Renal cortical epithelial cell (primary cell): Measurements from ENCODE around the gene SAMD8. TPM values are rescaled to one million over a fixed set of nuclear protein-coding genes. Genes with fewer than 3 reads are reported as not detected.
"Not testable (repeated sequence)": the region's sequence is repeated elsewhere in the genome, so short reads cannot be mapped to it uniquely, and the experiment has no call there.

Experiments
- DNase-seq: peaks from one replicate; pipeline ENCODE4 v3.0.0-alpha.2; 2011; ENCODE audit warnings: low read depth
- total RNA-seq: library from RNA; depleted of rRNA; stranded (reverse); fragments of >200 nt; gene quantifications from 2 replicates; pipeline ENCODE4 v1.2.3, GENCODE V29; 2014

Gene SAMD8
- total RNA-seq, 1 donor from 2014 or later: 36.4 TPM

- DNase-seq: peak; percentile 68
These were observed 83.7 kb downstream of the SAMD8 start for GRCh38 chr10:75195035-75195763.

GRCh38 chr10:75197066-75197465, 85.6 kb downstream of the SAMD8 start:
- DNase-seq: no peak

- no peak for DNase-seq
These were observed 86.5 kb downstream of the SAMD8 start for GRCh38 chr10:75197906-75198305.

DNA sequence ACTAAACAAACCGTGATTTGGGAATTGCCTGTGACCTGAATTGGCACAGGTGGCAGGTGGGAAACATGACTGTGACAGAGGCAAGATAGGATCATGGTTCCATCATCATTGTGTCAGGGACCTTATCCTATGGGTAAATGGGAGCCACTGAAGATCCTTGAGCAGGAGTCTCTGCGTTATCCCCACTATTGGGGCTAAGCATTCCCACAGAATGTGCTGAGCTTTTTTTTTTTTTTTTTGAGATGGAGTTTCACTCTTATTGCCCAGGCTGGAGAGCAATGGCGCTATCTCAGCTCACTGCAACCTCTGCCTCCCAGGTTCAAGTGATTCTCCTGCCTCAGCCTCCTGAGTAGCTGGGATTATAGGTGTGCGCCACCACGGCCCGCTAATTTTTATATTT, 88.5 kb downstream of the SAMD8 start:
- DNase-seq: not testable (repeated sequence)

DNA sequence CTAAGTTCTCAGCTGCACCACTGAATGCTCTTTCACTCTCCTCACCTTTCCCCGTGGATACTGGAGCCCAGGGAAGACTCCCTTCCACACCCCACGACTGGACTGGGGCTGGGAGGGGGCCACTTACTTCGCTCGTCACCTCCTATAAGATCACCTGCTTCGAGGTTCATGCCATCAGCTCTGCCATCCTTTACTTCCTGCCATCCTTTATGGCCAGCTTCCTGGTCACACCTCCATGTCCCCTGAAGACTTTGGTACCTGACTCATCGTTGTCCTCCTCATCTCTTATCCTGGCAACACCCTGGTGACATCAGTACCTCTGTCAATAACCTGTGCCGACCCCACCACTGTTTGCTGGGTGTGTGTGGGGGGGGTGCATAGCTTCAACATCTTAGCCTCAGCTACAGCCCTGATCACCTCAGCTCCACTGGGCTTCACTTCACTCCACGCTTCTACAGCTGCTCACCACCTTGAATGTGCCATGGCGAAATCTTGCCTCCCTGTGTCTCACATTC, 90.4 kb downstream of the SAMD8 start:
- DNase-seq: no peak

GRCh38 chr10:75202321-75203045, 91.0 kb downstream of the SAMD8 start:
- DNase-seq: no peak

- DNase-seq: not testable (repeated sequence)
These were observed 91.7 kb downstream of the SAMD8 start for GRCh38 chr10:75203046-75203620.

- no peak for DNase-seq
These were observed 92.3 kb downstream of the SAMD8 start for GRCh38 chr10:75203724-75204123.

DNA sequence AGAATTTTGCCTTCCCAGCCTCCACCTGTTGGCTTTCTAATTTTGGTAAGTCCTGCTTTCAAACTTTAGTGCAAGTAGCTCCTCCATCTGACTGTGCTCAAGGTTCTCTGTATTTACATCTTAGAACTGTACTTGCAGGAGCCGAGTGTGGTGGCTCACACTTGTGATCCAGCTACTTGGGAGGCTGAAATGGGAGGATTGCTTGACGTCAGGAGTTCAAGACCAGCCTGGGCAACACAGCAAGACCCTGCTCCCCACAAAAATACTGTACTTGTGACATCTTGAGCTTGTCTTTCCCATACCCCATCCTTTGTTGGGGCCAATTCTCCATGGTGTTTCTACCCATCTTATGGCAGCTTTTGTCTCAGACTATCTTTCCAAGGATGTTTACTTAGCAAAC, 94.5 kb downstream of the SAMD8 start:
- DNase-seq: no peak

- not testable (repeated sequence) for DNase-seq
These were observed 95.2 kb downstream of the SAMD8 start for GRCh38 chr10:75206638-75207037.

DNA sequence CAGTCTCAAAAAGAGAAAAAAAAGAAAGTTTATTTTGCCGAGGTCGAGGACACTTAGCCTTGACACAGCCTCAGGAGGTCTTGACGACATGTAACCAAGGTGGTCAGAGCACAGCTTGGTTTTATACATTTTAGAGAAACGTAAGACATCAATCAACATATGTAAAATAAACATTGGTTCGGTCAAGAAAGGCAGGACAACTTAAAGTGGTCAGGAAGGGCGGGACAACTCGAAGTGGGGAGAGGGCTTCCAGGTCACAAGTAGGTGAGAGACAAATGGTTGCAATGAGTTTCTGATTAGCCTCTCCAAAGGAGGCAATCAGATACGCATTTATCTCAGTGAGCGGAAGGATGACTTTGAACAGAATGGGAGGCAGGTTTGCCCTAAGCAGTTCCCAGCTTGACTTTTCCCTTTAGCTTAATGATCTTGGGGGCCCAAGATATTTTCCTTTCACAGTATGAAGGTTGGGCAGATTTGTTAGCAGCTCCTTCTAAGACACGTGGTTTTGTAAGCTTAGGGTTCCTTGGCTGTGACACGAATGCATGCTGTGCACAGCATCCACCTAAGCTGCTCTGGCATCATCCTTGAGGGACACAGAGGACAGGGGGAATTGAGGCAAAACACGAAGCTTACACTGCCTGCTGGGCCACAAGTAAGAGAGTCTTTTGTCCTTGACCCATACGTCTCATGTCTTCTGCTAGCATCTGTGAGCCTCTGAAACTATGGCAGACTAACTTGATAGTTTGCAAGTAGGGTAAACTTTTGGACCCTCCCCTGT, 95.8 kb downstream of the SAMD8 start:
- no peak for DNase-seq

GRCh38 chr10:75207857-75208144, 96.3 kb downstream of the SAMD8 start:
- DNase-seq: no peak

DNA sequence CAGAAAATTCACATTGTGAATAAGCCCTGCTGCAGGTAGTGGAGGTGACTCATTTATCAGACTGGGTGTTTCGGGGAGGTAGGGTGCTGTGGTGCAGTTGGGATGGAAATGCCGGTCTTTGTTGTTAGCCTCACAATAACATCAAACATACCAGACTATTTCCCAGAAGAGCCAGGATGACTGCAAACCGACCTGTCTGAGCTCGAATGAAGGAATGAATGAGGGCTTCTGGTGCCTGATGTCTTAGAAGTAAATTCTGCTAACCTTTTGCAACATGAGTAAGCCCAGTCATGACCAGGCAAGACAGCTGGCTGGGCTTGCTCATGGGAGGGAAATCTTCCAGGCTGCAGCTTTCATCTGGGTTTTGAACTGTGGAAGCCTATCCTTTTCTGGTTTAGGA, 96.7 kb downstream of the SAMD8 start:
- peak; percentile 69 for DNase-seq

DNA sequence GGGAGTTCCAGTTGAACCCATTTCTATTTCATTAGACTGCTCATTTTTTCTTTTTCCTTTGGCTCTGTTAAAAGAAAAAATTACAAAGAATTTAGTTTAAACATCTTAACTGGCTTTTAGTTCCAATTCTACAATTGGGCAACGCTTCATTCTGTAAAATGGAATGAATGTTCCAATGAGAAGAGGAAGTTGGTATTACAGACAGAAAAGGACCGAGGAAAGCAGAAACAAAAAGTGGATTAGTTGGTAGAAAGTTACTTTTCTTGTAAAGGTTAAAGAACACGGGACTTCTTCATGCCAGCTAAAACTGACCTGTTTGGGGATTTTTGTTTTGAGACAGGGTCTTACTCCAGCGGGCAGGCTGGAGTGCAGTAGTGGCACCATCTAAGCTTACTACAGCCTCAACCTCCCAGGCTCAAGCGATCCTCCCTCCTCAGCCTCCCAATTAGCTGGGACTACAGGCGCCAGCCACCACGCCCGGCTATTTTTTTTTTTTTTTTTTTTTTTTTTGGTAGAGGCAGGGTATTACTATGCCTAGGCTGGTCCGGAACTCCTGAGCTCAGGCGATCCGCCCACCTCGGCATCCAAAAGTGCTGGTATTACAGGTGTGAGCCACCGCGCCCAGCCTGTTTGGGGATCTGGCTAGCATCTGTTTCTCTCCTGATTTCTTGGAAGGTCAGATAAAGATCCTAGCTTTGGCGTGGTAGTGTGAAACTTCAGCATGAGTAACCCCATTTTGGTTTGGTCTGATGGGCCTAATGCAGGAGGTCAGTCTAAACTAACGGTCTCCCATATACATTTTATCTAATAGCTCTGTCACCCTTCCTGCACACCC, 97.8 kb downstream of the SAMD8 start:
- DNase-seq: no peak

GRCh38 chr10:75209921-75210281, 98.4 kb downstream of the SAMD8 start:
- peak; percentile 45 for DNase-seq

GRCh38 chr10:75210282-75211006, 99.0 kb downstream of the SAMD8 start, which contains the start of gene VDAC2:
TSS of gene VDAC2 (plus strand) at chr10:75210796. CDS start at chr10:75211159, 363 bp downstream.
- peak; percentile 47 for DNase-seq

DNA sequence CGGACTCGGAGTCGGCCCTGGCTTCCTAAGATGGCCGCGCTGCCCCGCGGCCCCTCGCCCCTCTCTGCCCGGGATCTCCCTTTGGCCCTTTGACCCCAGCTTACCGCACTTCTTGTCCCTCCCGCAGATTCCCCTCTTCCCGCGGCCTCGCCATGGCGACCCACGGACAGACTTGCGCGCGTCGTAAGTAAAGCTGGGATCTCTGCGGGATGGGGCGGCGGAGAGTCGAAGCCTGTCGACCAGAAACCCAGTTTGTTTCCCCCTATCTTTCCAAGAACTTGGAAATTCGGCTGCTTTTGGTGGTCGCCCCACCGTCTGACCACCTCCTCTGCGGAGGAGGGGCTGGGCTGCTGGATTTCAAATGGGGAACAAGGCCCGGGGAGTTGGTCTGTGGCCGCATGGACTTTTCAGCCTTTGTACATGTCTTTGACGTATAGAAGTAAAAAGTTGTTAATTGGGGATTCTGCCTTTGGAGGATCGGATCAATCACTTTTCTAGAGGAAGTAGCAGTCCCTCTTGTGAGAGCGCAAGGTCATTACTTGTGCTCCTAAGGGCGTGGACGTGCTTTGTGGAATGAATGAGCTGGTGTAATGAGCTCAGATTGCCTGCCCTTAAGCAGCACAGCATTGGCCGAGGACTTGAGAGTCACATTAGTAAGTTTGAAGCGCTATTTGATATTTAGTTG, 99.7 kb downstream of the SAMD8 start:
- DNase-seq: peak; percentile 55

DNA sequence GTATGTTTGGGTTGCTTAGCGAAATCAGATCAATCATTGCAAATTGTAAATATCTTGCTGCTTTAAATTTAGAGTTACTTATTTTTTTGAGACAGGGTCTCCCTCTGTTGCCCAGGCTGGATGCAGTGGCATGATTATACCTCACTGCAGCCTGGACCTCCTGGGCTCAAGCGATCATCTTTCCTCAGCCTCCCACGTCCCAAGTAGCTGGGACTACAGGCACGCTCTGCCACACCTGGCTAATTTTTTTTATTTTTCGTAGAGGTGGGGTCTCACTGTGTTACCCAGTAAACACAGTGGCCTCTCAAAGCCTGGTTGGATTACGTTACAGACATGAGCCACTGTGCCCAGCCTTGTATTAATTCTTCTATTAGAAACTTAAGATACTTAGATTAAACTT, 100.9 kb downstream of the SAMD8 start:
- no peak for DNase-seq

GRCh38 chr10:75220274-75220673, 108.8 kb downstream of the SAMD8 start:
- no peak for DNase-seq

DNA sequence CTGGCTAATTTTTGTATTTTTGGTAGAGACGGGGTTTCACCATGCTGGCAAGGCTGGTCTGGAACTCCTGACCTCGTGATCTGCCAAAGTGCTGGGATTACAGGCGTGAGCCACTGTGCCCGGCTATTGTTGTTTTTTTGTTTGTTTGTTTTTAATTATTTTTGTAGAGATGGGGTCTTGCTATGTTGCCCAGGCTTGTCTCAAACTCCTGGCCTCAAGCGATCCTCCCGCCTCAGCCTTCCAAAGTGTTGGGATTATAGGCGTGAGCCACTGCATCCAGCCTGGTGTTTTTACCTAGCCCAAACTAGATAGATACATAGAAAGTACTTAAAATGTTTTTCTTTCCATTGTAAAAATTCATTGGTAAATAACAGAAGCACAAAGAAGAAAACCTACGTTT, 110.0 kb downstream of the SAMD8 start:
- DNase-seq: not testable (repeated sequence)
